Measurements from ENCODE around the gene TNRC6C.

- TF ChIP-seq GATA2 (IDR thresholded peaks at IDR 0.05; ENCODE audit: low read depth, low read length) (no peak), GATA3 (IDR thresholded peaks at IDR 0.05; ENCODE audit: low read depth, low read length) (no peak)
These were observed 218 bp downstream of the TNRC6C start for GRCh38 chr17:77958716-77959125.

All from SH-SY5Y (cell line).